ENCODE data around the gene OR5B3. TPM values are rescaled to one million over a fixed set of nuclear protein-coding genes. Genes with fewer than 3 reads are reported as not detected.
"Not testable (repeated sequence)": the region's sequence is repeated elsewhere in the genome, so short reads cannot be mapped to it uniquely, and the experiment has no call there.

Gene OR5B3
- total RNA-seq, 1 experiment from 2014 or later: not detected

DNA sequence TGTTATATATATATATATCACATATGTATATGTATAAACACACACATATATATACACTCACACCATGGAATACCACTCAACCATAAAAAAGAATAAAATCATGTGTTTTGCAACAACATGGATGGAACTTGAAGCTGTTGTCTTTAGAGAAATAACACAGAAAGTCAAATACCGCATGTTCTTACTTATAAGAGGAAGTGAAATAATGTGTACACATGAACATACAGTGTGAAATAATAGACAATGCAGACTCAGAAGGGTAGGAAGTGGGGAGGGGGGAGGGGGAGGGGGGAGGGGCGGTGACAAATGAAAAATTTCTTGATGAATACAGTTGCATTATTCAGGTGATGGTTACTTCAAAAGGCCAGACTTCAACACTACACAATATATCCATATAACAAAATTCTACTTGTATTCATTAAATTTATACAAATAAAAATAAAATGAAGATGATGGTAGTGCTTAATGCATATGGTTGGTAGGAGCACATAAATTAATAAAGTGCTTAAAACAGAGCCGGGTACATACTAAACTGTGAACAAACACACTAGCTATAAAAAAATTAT lies 27.0 kb upstream of the OR5B3 start:
- no peak for TF ChIP-seq IRF2 (CRISPR knock-in tag; IDR thresholded peaks at IDR 0.05; ENCODE audit: borderline replicate concordance, low read depth)
- TF ChIP-seq, protein P1, sequence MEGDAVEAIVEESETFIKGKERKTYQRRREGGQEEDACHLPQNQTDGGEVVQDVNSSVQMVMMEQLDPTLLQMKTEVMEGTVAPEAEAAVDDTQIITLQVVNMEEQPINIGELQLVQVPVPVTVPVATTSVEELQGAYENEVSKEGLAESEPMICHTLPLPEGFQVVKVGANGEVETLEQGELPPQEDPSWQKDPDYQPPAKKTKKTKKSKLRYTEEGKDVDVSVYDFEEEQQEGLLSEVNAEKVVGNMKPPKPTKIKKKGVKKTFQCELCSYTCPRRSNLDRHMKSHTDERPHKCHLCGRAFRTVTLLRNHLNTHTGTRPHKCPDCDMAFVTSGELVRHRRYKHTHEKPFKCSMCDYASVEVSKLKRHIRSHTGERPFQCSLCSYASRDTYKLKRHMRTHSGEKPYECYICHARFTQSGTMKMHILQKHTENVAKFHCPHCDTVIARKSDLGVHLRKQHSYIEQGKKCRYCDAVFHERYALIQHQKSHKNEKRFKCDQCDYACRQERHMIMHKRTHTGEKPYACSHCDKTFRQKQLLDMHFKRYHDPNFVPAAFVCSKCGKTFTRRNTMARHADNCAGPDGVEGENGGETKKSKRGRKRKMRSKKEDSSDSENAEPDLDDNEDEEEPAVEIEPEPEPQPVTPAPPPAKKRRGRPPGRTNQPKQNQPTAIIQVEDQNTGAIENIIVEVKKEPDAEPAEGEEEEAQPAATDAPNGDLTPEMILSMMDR (IDR thresholded peaks at IDR 0.05): no peak
- TF ChIP-seq FOXP1 (CRISPR knock-in tag; IDR thresholded peaks at IDR 0.05; ENCODE audit: borderline replicate concordance): no peak
- no peak for TF ChIP-seq ZNF671 (CRISPR knock-in tag; IDR thresholded peaks at IDR 0.05)
- TF ChIP-seq, protein P2, sequence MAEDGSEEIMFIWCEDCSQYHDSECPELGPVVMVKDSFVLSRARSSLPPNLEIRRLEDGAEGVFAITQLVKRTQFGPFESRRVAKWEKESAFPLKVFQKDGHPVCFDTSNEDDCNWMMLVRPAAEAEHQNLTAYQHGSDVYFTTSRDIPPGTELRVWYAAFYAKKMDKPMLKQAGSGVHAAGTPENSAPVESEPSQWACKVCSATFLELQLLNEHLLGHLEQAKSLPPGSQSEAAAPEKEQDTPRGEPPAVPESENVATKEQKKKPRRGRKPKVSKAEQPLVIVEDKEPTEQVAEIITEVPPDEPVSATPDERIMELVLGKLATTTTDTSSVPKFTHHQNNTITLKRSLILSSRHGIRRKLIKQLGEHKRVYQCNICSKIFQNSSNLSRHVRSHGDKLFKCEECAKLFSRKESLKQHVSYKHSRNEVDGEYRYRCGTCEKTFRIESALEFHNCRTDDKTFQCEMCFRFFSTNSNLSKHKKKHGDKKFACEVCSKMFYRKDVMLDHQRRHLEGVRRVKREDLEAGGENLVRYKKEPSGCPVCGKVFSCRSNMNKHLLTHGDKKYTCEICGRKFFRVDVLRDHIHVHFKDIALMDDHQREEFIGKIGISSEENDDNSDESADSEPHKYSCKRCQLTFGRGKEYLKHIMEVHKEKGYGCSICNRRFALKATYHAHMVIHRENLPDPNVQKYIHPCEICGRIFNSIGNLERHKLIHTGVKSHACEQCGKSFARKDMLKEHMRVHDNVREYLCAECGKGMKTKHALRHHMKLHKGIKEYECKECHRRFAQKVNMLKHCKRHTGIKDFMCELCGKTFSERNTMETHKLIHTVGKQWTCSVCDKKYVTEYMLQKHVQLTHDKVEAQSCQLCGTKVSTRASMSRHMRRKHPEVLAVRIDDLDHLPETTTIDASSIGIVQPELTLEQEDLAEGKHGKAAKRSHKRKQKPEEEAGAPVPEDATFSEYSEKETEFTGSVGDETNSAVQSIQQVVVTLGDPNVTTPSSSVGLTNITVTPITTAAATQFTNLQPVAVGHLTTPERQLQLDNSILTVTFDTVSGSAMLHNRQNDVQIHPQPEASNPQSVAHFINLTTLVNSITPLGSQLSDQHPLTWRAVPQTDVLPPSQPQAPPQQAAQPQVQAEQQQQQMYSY (CRISPR knock-in tag; IDR thresholded peaks at IDR 0.05): no peak
- TF ChIP-seq, protein P3, sequence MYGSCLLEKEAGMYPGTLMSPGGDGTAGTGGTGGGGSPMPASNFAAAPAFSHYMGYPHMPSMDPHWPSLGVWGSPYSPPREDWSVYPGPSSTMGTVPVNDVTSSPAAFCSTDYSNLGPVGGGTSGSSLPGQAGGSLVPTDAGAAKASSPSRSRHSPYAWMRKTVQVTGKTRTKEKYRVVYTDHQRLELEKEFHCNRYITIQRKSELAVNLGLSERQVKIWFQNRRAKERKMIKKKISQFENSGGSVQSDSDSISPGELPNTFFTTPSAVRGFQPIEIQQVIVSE (CRISPR knock-in tag; IDR thresholded peaks at IDR 0.05; ENCODE audit: borderline replicate concordance): no peak
- no peaks in the 10 kb centered on the region for H3K27me3 Mint-ChIP-seq (ENCODE audit: low read depth)
- CTCF ChIA-PET: no interaction called here
- no peak overlapping the region for H3K27ac Mint-ChIP-seq
- peaks cover 4% of the 10 kb centered on the region for H3K4me1 Mint-ChIP-seq
- H3K36me3 Mint-ChIP-seq: peaks cover 4% of the 10 kb centered on the region; the same call in 1 of the 2 replicates
- POLR2A ChIA-PET: no interaction called here
- DNase-seq (ENCODE audit: low spot score): no peak
- H3K9me3 Mint-ChIP-seq: peaks cover 14% of the 10 kb centered on the region
- no peak overlapping the region for H3K4me3 Mint-ChIP-seq
- ATAC-seq: no peak

DNA sequence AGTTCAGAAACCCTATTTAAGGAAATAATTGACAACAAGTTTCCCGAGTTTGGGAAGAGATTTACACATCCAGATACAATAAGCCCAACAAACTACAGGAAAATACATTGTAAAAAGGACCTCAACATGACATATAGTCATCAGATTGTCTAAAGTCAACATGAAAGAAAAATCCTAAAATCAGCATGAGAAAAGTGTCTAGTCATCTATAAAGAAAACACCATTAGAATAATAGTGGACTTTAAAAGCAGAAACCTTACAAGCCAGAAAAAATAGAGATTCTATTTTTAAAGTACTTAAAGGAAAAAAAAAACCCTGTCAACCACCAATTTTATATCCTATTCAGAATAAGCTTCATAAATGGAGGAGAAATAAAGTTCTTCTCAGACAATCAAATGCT lies 22.6 kb upstream of the OR5B3 start:
- Mint-ChIP-seq H3K4me3 (no peak overlapping the region), H3K27ac (no peak overlapping the region), H3K27me3 (ENCODE audit: low read depth) (no peaks in the 10 kb centered on the region), H3K4me1 (peaks cover 19% of the 10 kb centered on the region), H3K36me3 (no peaks in the 10 kb centered on the region), H3K9me3 (no peaks in the 10 kb centered on the region; the same call in 1 of the 2 replicates)
- ChIA-PET CTCF (no interaction called here), POLR2A (no interaction called here)
- TF ChIP-seq, protein P4, sequence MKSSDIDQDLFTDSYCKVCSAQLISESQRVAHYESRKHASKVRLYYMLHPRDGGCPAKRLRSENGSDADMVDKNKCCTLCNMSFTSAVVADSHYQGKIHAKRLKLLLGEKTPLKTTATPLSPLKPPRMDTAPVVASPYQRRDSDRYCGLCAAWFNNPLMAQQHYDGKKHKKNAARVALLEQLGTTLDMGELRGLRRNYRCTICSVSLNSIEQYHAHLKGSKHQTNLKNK (CRISPR knock-in tag; IDR thresholded peaks at IDR 0.05): no peak
- no peak for TF ChIP-seq FOXK1 (CRISPR knock-in tag; IDR thresholded peaks at IDR 0.05)
- ATAC-seq (no peak), DNase-seq (ENCODE audit: low spot score) (no peak)

DNA sequence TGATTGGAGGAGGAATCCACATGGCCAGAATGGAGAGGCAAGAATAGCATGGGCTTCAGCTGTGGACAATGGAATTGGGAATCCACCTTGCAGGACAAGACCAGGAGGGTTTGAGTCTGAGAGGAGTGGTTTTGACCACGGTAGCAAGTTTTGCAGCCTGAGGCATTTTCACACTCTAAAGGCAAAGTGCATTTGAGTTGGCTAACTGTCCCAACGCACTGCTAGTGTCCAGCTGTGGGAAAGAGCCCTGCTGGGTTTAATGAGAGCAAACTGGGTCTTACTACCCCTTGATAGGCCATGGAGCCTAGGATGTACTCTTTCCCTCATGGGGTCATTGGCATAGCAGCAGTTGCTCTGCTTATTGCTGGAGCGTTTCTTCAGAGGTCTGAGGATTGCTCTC lies 21.3 kb upstream of the OR5B3 start, which contains the start of gene OR5B2:
TSS of gene OR5B2 (minus strand) at position 101 of the 400 bp plus-strand sequence. CDS start 4,860 bp downstream, outside the sequence.
- TF ChIP-seq FOXJ3 (CRISPR knock-in tag; IDR thresholded peaks at IDR 0.05; ENCODE audit: borderline replicate concordance) (no peak), GABPB1 (CRISPR knock-in tag; IDR thresholded peaks at IDR 0.05) (no peak), NR3C1 (CRISPR knock-in tag; conservative IDR thresholded peaks at IDR 0.05; ENCODE audit: low read depth) (no peak), TP53 (CRISPR knock-in tag; IDR thresholded peaks at IDR 0.05) (no peak), GRHL2 (CRISPR knock-in tag; IDR thresholded peaks at IDR 0.05; ENCODE audit: insufficient replicate concordance, severe bottlenecking) (no peak)
- TF ChIP-seq, protein P4 (CRISPR knock-in tag; IDR thresholded peaks at IDR 0.05): no peak
- TF ChIP-seq, protein P1 (IDR thresholded peaks at IDR 0.05): no peak
- TF ChIP-seq, protein P5, sequence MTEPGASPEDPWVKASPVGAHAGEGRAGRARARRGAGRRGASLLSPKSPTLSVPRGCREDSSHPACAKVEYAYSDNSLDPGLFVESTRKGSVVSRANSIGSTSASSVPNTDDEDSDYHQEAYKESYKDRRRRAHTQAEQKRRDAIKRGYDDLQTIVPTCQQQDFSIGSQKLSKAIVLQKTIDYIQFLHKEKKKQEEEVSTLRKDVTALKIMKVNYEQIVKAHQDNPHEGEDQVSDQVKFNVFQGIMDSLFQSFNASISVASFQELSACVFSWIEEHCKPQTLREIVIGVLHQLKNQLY (CRISPR knock-in tag; IDR thresholded peaks at IDR 0.05): no peak
- H3K4me1 Mint-ChIP-seq: peaks cover 29% of the 10 kb centered on the region
- DNase-seq (ENCODE audit: low spot score): no peak
- H3K4me3 Mint-ChIP-seq: no peak within 1 kb of the TSS
- peaks cover under 1% of the 10 kb centered on the region; the same call in 1 of the 2 replicates for H3K9me3 Mint-ChIP-seq
- H3K36me3 Mint-ChIP-seq: no peaks in the 10 kb centered on the region
- ChIA-PET POLR2A (no interaction called here), CTCF (no interaction called here)
- ATAC-seq: no peak
- no peaks in the 10 kb centered on the region for H3K27me3 Mint-ChIP-seq (ENCODE audit: low read depth)
- no peak within 1 kb of the TSS for H3K27ac Mint-ChIP-seq

DNA sequence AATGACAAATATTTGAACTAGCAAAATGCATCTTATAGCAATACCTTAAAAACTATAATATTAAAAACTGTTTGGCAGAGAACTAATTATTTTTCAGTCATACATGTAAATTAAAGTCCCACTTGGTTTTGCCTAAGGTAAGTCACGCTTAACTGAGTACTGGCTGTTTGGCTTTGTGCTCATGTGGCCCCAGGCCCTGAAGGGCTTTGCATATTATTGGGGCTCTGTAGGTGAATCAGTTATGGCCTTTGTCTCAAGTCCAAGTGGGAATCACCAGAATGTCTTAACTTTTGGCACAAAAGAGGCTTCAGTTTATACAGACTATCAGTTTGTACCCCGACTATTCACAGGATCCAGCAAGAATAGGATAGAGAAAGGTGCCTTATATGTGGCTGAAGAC lies 7.1 kb downstream of the OR5B3 start:
- H3K27ac Mint-ChIP-seq; H3K4me3 Mint-ChIP-seq; H3K36me3 Mint-ChIP-seq; H3K4me1 Mint-ChIP-seq; H3K27me3 Mint-ChIP-seq (ENCODE audit: low read depth); POLR2A ChIA-PET; DNase-seq (ENCODE audit: low spot score): not testable (repeated sequence)
- peak; percentile 67 for ATAC-seq
- peaks cover 14% of the 10 kb centered on the region for H3K9me3 Mint-ChIP-seq
- CTCF ChIA-PET: interaction anchor here (1.2 kb wide), 1 partner anchor 124 kb away, joined by 4 read pairs; no protein-coding TSS in a partner anchor

All from WTC11 (cell line).